Esophagus (tissue), 2 donors: ENCODE measurements around the gene MEF2D. TPM values are rescaled to one million over a fixed set of nuclear protein-coding genes. Genes with fewer than 3 reads are reported as not detected.
A peak's percentile ranks its signal among the peaks of the same experiment; 100 is the strongest.

Source experiments
- H3K27ac ChIP-seq, 2 donors: one replicate each; pipeline ENCODE4 v1.5.1; 2013; ENCODE audit warnings: low read depth in 2 of 2, mild to moderate bottlenecking in 2 of 2, inconsistent platforms in 1 of 2, low read length in 1 of 2, moderate library complexity in 1 of 2
- H3K27me3 ChIP-seq, 2 donors: one replicate each; pipeline ENCODE4 v1.6.1; 2013; ENCODE audit warnings: low read length in 2 of 2, control low read depth in 1 of 2, mild to moderate bottlenecking in 1 of 2; ENCODE audit not compliant: insufficient read depth in 2 of 2, control insufficient read depth in 1 of 2
- H3K36me3 ChIP-seq, 2 donors: one replicate each; pipeline ENCODE4 v1.6.1; 2013; ENCODE audit warnings: low read length in 1 of 2; ENCODE audit not compliant: control insufficient read depth in 2 of 2, insufficient read depth in 2 of 2
- H3K4me1 ChIP-seq, 2 donors: one replicate each; pipeline ENCODE4 v1.6.1; 2013; ENCODE audit warnings: low read length in 1 of 2; ENCODE audit not compliant: control insufficient read depth in 2 of 2, insufficient read depth in 2 of 2
- H3K4me3 ChIP-seq, 2 donors: one replicate each; pipeline ENCODE4 v1.5.1; 2013; ENCODE audit warnings: low read length in 2 of 2, mild to moderate bottlenecking in 2 of 2, low read depth in 1 of 2, moderate library complexity in 1 of 2
- H3K9me3 ChIP-seq, 2 donors: one replicate each; pipeline ENCODE4 v1.6.1; 2013; ENCODE audit warnings: mild to moderate bottlenecking in 2 of 2, low read depth in 1 of 2, low read length in 1 of 2, moderate library complexity in 1 of 2; ENCODE audit not compliant: control insufficient read depth in 2 of 2, insufficient read depth in 1 of 2
- WGBS, 2 donors: extraction: QIAGEN DNeasy Blood & Tissue Kit; methylation state at CpG; one replicate each; pipeline ENCODE4 v1.1.7; 2013; 5-methylcytosine and 5-hydroxymethylcytosine counted together
- polyA plus RNA-seq, 2 donors: library from polyadenylated mRNA; stranded (reverse); fragments of 200-250 nt; gene quantifications; one replicate each; pipeline ENCODE4 v1.2.3, GENCODE V29; 2013
- donor health status: healthy with polysubstance abuse.
- donor health status: Bipolar disorder and iron deficiency.

The MEF2D gene
- polyA plus RNA-seq, 2 donors: 8.5 to 13.5 TPM

- Histone ChIP-seq H3K4me3 (no peak overlapping the region), H3K9me3 (no peaks in the 10 kb centered on the region), H3K4me1 (peaks cover 0 to 8% of the 10 kb centered on the region in 2 donors), H3K27ac (peak overlapping the region in 1 of 2 donors; percentile 47), H3K27me3 (no peaks in the 10 kb centered on the region), H3K36me3 (no peaks in the 10 kb centered on the region)
- 69 to 81% methylated on average over 3 of the region's 3 CpGs for WGBS, 2 donors
Measured at GRCh38 chr1:156458181-156458503, 42.4 kb downstream of the MEF2D start.

- peaks cover 0 to 2% of the 10 kb centered on the region in 2 donors for H3K4me1 ChIP-seq
- H3K27ac ChIP-seq: peak overlapping the region; percentile 98
- no peaks in the 10 kb centered on the region for H3K27me3 ChIP-seq
- H3K9me3 ChIP-seq: no peaks in the 10 kb centered on the region
- WGBS, 2 donors: 0% methylated on average over 59 of the region's 59 CpGs
- no peaks in the 10 kb centered on the region for H3K36me3 ChIP-seq
- H3K4me3 ChIP-seq: peak overlapping the region; percentile 41 to 51
Measured at GRCh38 chr1:156456625-156457465, 43.7 kb downstream of the MEF2D start.

DNA sequence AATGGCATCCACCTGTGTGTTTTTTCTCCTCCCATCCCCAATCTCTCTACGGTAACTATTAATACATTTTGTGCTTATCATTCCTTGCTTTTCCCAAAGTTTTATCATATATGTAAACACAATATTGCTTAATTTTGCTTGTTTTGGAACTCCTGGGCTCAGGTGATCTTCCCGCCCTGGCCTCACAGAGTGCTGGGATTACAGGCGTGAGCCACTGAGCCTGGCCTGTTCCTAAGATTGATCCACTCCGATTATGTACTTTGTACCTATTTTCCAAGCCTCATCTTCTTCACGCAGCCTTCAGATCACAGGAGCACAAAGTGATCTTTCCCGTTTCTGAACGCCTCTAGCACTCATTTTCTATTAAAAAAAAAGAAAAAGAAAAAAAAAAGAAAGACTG is 45.2 kb downstream of the MEF2D start:
- H3K9me3 ChIP-seq: no peaks in the 10 kb centered on the region
- no peaks in the 10 kb centered on the region for H3K4me1 ChIP-seq
- H3K27ac ChIP-seq: no peak overlapping the region
- H3K36me3 ChIP-seq: no peaks in the 10 kb centered on the region
- H3K27me3 ChIP-seq: no peaks in the 10 kb centered on the region
- 79 to 89% methylated on average over 7 of the region's 7 CpGs for WGBS, 2 donors
- no peak overlapping the region for H3K4me3 ChIP-seq

GRCh38 chr1:156452907-156453306 is 47.7 kb downstream of the MEF2D start:
- no peaks in the 10 kb centered on the region for H3K4me1 ChIP-seq
- no peaks in the 10 kb centered on the region for H3K27me3 ChIP-seq
- no peaks in the 10 kb centered on the region for H3K36me3 ChIP-seq
- WGBS, 2 donors: 66 to 71% methylated on average over 1 of the region's 1 CpG
- H3K27ac ChIP-seq: no peak overlapping the region
- H3K9me3 ChIP-seq: no peaks in the 10 kb centered on the region
- H3K4me3 ChIP-seq: no peak overlapping the region

GRCh38 chr1:156451505-156452160 is 48.9 kb downstream of the MEF2D start:
- Histone ChIP-seq H3K4me1 (no peaks in the 10 kb centered on the region), H3K27me3 (no peaks in the 10 kb centered on the region), H3K27ac (no peak overlapping the region), H3K36me3 (no peaks in the 10 kb centered on the region), H3K9me3 (no peaks in the 10 kb centered on the region), H3K4me3 (no peak overlapping the region)
- 56 to 75% methylated on average over 5 of the region's 5 CpGs for WGBS, 2 donors

- no peak overlapping the region for H3K4me3 ChIP-seq
- H3K4me1 ChIP-seq: no peaks in the 10 kb centered on the region
- 81 to 83% methylated on average over 11 of the region's 11 CpGs for WGBS, 2 donors
- H3K36me3 ChIP-seq: no peaks in the 10 kb centered on the region
- H3K27ac ChIP-seq: no peak overlapping the region
- no peaks in the 10 kb centered on the region for H3K27me3 ChIP-seq
- H3K9me3 ChIP-seq: no peaks in the 10 kb centered on the region
Measured at GRCh38 chr1:156448134-156448967, 52.2 kb downstream of the MEF2D start.

DNA sequence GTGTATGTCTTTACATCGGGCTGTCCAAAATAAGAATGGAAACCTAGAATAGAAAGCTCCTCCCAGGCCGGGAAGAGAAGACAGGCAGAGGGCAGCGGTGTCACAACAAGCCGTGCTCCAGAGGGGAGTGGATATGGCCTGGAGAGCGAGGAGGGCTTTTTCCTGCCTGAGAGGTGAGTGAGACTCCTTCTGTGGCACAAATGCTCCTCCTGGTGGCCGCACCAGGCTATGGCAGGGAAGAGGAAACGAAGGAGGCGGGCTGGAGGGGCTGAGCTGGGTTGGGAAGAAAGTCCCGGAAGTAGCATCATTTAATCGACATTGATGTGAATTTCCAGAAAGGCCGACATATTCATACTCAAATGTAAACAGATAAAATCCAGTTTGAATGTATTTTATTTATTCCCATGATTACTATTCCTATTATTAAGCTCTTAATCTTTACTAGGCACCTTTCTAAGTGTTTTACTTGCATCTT is 54.7 kb downstream of the MEF2D start:
- WGBS, 2 donors: 2% methylated on average over 11 of the region's 11 CpGs
- H3K36me3 ChIP-seq: no peaks in the 10 kb centered on the region

DNA sequence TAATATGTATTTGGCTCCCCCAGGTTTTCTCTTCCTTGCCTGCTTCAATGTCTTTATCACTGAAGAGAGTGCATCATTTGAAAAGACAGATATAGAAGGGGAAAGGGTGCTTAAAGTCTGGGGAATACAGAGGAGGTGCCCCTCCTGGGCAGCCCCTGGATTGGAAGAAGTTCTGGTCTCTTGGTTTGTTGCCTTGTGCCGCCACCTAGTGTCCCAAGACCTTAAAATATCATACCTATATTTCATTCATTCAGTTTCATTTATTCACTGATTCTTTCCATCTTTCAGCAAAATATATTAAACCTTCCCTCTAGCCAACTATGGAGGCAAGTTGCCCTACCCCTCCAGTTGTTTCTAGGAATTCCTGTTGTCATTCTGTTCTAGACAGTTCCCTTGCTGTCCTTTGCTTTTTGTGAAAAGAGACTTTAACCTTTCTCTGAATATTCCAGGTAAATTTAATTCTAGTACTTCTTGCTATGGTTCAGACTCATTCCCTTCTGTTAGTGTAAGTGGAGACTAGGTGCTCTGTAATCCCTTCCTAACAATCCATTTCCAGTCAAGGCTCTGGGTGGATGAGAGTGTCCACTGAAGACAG is 56.1 kb downstream of the MEF2D start:
- Histone ChIP-seq H3K36me3 (no peaks in the 10 kb centered on the region), H3K27me3 (peaks cover 4 to 5% of the 10 kb centered on the region in 2 donors), H3K9me3 (no peaks in the 10 kb centered on the region), H3K27ac (no peak overlapping the region), H3K4me1 (no peaks in the 10 kb centered on the region), H3K4me3 (no peak overlapping the region)
- 25 to 32% methylated on average over 1 of the region's 1 CpG for WGBS, 2 donors

More for the DNA sequence above, 54.7 kb downstream of the MEF2D start:
- H3K27ac ChIP-seq: no peak overlapping the region
- H3K4me3 ChIP-seq: no peak overlapping the region
- H3K27me3 ChIP-seq: peaks cover 0 to 2% of the 10 kb centered on the region in 2 donors
- H3K4me1 ChIP-seq: no peaks in the 10 kb centered on the region
- no peaks in the 10 kb centered on the region for H3K9me3 ChIP-seq

- Histone ChIP-seq H3K4me3 (no peak overlapping the region), H3K36me3 (no peaks in the 10 kb centered on the region), H3K9me3 (no peaks in the 10 kb centered on the region), H3K4me1 (no peaks in the 10 kb centered on the region), H3K27me3 (peaks cover 5 to 10% of the 10 kb centered on the region in 2 donors), H3K27ac (no peak overlapping the region)
- WGBS, 2 donors: 61% methylated on average over 6 of the region's 6 CpGs
Measured at GRCh38 chr1:156443286-156443685, 57.3 kb downstream of the MEF2D start.
